ENCODE data around the gene KIF26B.

Gene KIF26B

GRCh38 chr1:245645406-245645805 is 490.6 kb downstream of the KIF26B start:
- no peak for TF ChIP-seq JUND (IDR thresholded peaks at IDR 0.05; ENCODE audit: low read depth)
- in situ Hi-C loops (cut with HindIII; ENCODE audit: low pct_unique_long_range_greater_than_20kb, low sequenced_read_pairs): no loop called here

GRCh38 chr1:245645894-245646293 is 491.1 kb downstream of the KIF26B start:
- in situ Hi-C loops (cut with HindIII; ENCODE audit: low pct_unique_long_range_greater_than_20kb, low sequenced_read_pairs): no loop called here
- no peak for TF ChIP-seq JUND (IDR thresholded peaks at IDR 0.05; ENCODE audit: low read depth)
- no peak for DNase-seq (ENCODE audit: low read depth in 1 of 2, low spot score in 1 of 2)

More at GRCh38 chr1:245645406-245645805, 490.6 kb downstream of the KIF26B start:
- peak in 1 of 2 experiments; percentile 64 for DNase-seq (ENCODE audit: low read depth in 1 of 2, low spot score in 1 of 2)

GRCh38 chr1:245648749-245649522 is 494.2 kb downstream of the KIF26B start:
- in situ Hi-C loops (cut with HindIII; ENCODE audit: low pct_unique_long_range_greater_than_20kb, low sequenced_read_pairs): no loop called here
- no peak for TF ChIP-seq JUND (IDR thresholded peaks at IDR 0.05; ENCODE audit: low read depth)
- DNase-seq (ENCODE audit: low read depth in 1 of 2, low spot score in 1 of 2): no peak

- DNase-seq (ENCODE audit: low read depth in 1 of 2, low spot score in 1 of 2): no peak
- in situ Hi-C loops (cut with HindIII; ENCODE audit: low pct_unique_long_range_greater_than_20kb, low sequenced_read_pairs): no loop called here
- no peak for TF ChIP-seq JUND (IDR thresholded peaks at IDR 0.05; ENCODE audit: low read depth)
Observed at GRCh38 chr1:245649666-245650065, 494.9 kb downstream of the KIF26B start.

GRCh38 chr1:245650441-245650960 is 495.7 kb downstream of the KIF26B start:
- in situ Hi-C loops (cut with HindIII; ENCODE audit: low pct_unique_long_range_greater_than_20kb, low sequenced_read_pairs): no loop called here
- TF ChIP-seq JUND (IDR thresholded peaks at IDR 0.05; ENCODE audit: low read depth): no peak
- no peak for DNase-seq (ENCODE audit: low read depth in 1 of 2, low spot score in 1 of 2)

GRCh38 chr1:245651093-245651492 is 496.3 kb downstream of the KIF26B start:
- DNase-seq (ENCODE audit: low read depth in 1 of 2, low spot score in 1 of 2): no peak
- TF ChIP-seq JUND (IDR thresholded peaks at IDR 0.05; ENCODE audit: low read depth): no peak
- in situ Hi-C loops (cut with HindIII; ENCODE audit: low pct_unique_long_range_greater_than_20kb, low sequenced_read_pairs): no loop called here

GRCh38 chr1:245652116-245652515 is 497.3 kb downstream of the KIF26B start:
- TF ChIP-seq JUND (IDR thresholded peaks at IDR 0.05; ENCODE audit: low read depth): no peak
- in situ Hi-C loops (cut with HindIII; ENCODE audit: low pct_unique_long_range_greater_than_20kb, low sequenced_read_pairs): no loop called here

GRCh38 chr1:245652660-245653427 is 498.1 kb downstream of the KIF26B start:
- TF ChIP-seq JUND (IDR thresholded peaks at IDR 0.05; ENCODE audit: low read depth): no peak
- DNase-seq (ENCODE audit: low read depth in 1 of 2, low spot score in 1 of 2): no peak
- in situ Hi-C loops (cut with HindIII; ENCODE audit: low pct_unique_long_range_greater_than_20kb, low sequenced_read_pairs): no loop called here

More at GRCh38 chr1:245652116-245652515, 497.3 kb downstream of the KIF26B start:
- no peak for DNase-seq (ENCODE audit: low read depth in 1 of 2, low spot score in 1 of 2)

GRCh38 chr1:245654460-245655050 is 499.8 kb downstream of the KIF26B start:
- in situ Hi-C loops (cut with HindIII; ENCODE audit: low pct_unique_long_range_greater_than_20kb, low sequenced_read_pairs): no loop called here
- no peak for DNase-seq (ENCODE audit: low read depth in 1 of 2, low spot score in 1 of 2)
- TF ChIP-seq JUND (IDR thresholded peaks at IDR 0.05; ENCODE audit: low read depth): no peak

- in situ Hi-C loops (cut with HindIII; ENCODE audit: low pct_unique_long_range_greater_than_20kb, low sequenced_read_pairs): no loop called here
- TF ChIP-seq JUND (IDR thresholded peaks at IDR 0.05; ENCODE audit: low read depth): no peak
- no peak for DNase-seq (ENCODE audit: low read depth in 1 of 2, low spot score in 1 of 2)
Observed at GRCh38 chr1:245656189-245656717, 501.5 kb downstream of the KIF26B start.

GRCh38 chr1:245657371-245657770 is 502.6 kb downstream of the KIF26B start:
- no peak for TF ChIP-seq JUND (IDR thresholded peaks at IDR 0.05; ENCODE audit: low read depth)
- no peak for DNase-seq (ENCODE audit: low read depth in 1 of 2, low spot score in 1 of 2)
- in situ Hi-C loops (cut with HindIII; ENCODE audit: low pct_unique_long_range_greater_than_20kb, low sequenced_read_pairs): no loop called here

GRCh38 chr1:245663373-245663772 is 508.6 kb downstream of the KIF26B start:
- in situ Hi-C loops (cut with HindIII; ENCODE audit: low pct_unique_long_range_greater_than_20kb, low sequenced_read_pairs): no loop called here
- no peak for TF ChIP-seq JUND (IDR thresholded peaks at IDR 0.05; ENCODE audit: low read depth)
- DNase-seq (ENCODE audit: low read depth in 1 of 2, low spot score in 1 of 2): no peak
